ENCODE measurements around the gene PLPPR4.
"Not testable (repeated sequence)": the region's sequence is repeated elsewhere in the genome, so short reads cannot be mapped to it uniquely, and the experiment has no call there.

Gene PLPPR4, protein sequence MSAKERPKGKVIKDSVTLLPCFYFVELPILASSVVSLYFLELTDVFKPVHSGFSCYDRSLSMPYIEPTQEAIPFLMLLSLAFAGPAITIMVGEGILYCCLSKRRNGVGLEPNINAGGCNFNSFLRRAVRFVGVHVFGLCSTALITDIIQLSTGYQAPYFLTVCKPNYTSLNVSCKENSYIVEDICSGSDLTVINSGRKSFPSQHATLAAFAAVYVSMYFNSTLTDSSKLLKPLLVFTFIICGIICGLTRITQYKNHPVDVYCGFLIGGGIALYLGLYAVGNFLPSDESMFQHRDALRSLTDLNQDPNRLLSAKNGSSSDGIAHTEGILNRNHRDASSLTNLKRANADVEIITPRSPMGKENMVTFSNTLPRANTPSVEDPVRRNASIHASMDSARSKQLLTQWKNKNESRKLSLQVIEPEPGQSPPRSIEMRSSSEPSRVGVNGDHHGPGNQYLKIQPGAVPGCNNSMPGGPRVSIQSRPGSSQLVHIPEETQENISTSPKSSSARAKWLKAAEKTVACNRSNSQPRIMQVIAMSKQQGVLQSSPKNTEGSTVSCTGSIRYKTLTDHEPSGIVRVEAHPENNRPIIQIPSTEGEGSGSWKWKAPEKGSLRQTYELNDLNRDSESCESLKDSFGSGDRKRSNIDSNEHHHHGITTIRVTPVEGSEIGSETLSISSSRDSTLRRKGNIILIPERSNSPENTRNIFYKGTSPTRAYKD

GRCh38 chr1:99264201-99265021, at the start of gene PLPPR4:
TSS of gene PLPPR4 (plus strand) at chr1:99264492. CDS start at chr1:99264594, 102 bp downstream.
- no peak for DNase-seq

DNA sequence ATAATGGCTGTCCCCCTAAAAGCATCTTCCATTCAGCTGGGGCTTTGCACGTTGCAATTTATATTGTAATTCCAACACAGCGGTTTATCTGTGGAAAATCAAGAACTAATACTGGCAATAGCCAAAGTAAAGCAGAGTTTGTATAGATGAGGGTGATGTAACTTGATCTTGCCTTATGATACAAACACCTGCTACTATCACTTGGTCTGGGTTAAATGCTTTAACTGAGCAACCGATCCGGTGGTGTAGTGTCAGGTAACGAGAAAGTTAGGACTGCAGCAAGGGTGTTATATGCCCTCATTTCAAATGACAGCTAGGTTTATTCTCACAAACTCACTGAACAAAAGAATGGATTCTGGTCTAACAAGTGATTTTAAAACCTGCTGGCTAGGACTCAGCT, 47.3 kb upstream of the PLPPR4 start:
- no peak for DNase-seq

DNA sequence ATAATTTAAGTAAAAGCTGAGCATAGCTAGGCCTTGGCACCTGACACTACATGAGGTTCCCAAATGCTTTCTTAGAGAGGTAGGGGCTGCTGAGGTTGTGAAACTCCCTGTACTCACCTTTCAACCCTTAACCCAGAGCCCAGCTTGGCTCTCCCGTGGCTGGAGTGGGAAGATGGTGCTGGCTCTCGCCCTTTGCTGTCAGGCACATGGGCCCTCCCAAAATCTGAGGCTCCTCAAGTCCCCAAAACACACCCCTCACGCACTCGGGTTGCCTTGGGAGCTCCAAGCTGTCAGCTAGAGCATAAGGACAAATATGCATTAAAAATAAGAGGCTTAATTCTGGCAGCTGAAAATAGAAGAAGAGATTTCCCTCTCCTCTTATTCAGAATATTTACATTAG, 46.7 kb upstream of the PLPPR4 start:
- DNase-seq, result no peak

DNA sequence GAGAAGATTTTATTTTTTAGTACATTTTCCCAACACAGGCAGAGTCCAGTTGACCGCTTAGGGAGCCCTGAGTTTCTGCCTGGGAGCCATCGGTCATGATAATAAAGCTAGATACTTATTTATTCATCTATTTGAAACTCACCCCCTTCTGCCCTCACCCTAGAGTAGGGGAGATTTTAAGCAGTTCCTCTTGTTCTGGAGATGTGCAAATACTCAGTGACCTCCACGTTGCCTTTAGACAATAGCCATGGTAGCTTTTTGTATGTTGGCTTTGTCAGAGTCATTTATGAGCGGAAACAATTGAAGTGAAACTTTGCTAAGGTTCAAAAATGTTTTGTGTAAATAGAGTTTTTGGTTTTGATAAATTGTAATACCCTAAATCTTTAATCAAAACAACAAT, 45.7 kb upstream of the PLPPR4 start:
- no peak for DNase-seq

DNA sequence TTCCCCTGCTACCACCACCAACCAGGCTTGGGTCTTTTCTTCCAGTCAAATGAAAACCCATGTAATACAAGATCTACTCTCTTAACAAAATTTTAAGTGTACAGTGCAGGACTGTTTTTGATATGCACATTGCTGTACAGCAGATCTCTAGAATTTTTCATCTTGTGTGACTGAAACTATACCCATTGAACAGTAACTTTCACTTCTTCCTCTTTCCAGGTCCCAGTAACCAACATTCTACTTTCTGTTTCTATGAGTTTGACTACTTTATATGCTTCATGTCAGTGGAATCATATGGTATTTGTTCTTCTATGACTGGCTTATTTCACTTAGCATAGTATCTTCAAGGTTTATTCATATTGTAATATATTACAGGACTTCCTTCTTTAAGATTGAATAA, 45.3 kb upstream of the PLPPR4 start:
- no peak for DNase-seq

- DNase-seq, result no peak
Observed at GRCh38 chr1:99227056-99227897, 37.0 kb upstream of the PLPPR4 start.

DNA sequence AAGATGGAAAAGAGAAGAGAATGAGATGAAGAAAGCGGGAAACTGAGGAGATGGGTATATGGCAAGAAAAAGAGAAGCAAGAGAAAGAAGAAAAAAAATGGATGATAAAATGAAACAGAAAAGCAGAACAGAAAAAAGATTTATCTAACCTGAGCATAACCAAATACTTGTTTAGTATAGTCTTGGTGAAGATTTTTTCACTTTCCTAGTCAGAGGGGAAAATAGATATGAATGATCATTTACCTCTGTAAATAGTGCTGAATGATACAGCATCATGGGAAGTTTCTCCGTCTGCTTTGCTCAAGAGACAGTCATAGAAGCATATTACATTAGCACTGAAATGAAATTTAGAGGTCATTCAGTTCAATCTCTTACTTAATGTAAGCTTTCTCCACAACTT, 36.1 kb upstream of the PLPPR4 start:
- no peak for DNase-seq

DNA sequence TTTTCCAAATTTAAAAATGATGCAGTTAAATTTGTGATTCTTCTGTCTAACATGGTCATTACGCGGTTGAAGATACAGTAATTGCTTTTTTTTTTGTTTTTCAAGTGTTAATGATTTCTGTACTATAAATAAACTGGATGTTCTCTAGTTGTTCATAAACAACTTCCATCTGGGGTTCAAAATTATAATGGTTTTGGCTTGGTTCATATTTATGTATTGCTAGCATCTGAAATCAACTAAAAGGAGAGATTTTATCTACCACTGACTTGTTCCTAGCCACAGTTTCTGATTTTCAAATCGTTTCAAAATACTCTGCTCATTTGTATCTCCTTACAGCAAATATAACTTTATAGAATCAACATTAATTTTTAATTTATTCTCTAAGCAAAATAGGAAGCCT, 35.2 kb upstream of the PLPPR4 start:
- no peak for DNase-seq

GRCh38 chr1:99230695-99231094, 33.6 kb upstream of the PLPPR4 start:
- DNase-seq, result no peak

GRCh38 chr1:99232172-99232571, 32.1 kb upstream of the PLPPR4 start:
- no peak for DNase-seq

DNA sequence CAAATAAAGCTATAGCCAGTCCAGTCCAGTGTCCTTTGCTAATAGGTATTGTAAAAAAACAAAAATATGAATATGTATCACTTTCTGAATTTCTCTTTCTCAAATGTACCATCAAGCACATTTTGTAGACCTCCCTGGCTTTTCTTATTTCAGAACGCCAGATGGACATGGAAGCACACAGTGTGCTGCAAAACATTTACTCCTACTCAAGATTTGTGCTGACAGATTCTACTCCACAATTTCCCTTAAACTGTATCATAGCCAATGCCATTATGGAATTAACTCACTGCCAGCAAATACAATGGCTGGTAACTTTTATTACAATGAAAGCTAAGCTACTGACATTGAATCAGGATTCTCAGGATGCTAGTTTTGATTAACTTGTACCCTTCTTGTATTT, 30.8 kb upstream of the PLPPR4 start:
- no peak for DNase-seq

DNA sequence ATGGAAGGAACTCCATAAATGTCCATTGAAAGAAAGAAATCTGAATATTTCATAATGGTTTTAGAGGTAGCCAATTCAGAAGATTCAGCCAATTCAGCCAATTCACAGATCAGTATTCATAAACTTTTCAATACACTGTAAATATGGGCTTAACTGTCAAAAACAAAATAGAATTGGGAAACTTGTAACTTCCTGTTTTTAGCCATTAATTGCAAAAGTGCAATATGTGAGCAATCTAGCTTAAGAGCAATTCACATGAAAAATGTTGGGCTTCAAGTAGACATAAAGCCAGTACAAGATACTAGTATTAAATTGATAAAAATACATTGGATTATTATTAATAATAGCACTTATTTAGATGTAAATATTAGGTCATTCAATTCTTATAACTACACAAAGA, 27.5 kb upstream of the PLPPR4 start:
- no peak for DNase-seq

- no peak for DNase-seq
Observed at GRCh38 chr1:99239690-99240089, 24.6 kb upstream of the PLPPR4 start.

- DNase-seq, result no peak
Observed at GRCh38 chr1:99240621-99241020, 23.7 kb upstream of the PLPPR4 start.

DNA sequence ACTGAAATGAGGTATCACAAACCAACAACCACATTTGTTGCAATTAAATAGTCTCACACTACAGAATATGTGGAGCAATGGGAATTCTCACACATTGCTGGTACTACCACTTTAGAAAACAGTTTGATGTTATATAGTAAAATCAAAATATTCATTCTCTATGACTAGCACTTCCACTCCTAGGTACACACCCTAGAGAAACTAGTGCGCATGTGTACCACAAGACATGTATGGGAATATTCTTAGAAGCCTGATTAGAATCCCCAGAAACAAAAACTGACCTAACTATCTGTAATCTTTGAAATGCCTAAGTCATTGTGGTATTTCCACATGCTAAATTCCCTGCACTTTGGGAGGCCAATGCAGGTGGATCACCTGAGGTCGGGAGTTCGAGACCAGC, 18.1 kb upstream of the PLPPR4 start:
- no peak for DNase-seq

- no peak for DNase-seq
Observed at GRCh38 chr1:99247199-99247598, 17.1 kb upstream of the PLPPR4 start.

DNA sequence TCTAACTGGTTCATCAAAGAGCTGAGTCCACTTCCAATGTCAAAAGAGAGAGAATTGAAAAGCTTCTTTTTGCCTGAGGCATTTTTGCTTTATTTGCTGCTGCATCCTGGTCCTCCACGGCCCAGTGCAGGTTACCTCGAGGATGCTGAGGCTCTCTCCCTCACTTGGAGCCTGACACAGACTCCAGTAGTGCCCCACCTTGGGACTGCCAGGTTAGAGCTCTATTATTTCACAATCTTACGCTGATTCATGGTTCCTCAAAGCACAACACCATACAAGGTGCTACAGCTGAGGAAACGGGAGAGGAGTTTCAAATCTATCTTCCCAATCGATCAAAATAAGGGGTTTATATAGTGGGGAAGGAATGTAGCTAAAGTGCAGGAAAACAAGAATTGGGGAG, 13.6 kb upstream of the PLPPR4 start:
- DNase-seq, result no peak

- no peak for DNase-seq
Observed at GRCh38 chr1:99251308-99251707, 13.0 kb upstream of the PLPPR4 start.

DNA sequence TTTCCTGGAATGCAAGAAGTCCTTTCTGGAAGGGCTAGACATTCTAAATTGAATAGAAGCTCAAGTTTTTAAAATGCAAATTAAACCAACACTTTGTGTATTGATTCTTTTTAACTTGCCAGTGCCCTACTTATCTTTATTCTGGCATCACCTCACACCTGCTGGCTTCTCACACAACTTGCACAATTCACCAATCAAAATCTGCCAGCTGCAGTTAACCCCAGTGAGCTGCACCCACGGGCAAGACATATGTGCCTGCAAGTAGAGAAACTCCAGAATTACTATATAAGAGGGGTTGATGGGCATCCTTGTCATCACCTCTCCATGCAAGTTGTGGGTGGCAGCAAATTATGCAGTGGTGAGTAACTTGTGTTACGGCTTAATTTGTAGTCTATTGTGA, 11.7 kb upstream of the PLPPR4 start:
- no peak for DNase-seq

GRCh38 chr1:99260402-99260801, 3.9 kb upstream of the PLPPR4 start:
- not testable (repeated sequence) for DNase-seq

DNA sequence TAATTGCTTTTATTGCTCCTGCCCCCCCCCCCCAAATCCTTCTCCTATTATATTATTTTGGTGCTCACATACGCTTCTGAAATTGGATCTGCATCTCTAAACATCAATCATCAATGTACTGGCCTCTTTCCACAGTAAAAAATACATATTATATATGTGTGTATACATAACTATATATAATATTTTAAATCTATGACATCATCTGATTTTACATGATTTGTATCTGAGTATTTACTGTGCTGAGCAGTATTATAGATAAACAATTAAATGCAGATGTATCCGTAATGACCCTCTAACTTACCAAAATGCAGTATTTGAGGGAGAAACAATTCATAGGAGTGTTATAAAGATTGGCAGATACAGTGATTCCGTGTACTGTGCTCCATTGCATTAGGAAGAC, 832 bp downstream of the PLPPR4 start:
- DNase-seq, result no peak

DNA sequence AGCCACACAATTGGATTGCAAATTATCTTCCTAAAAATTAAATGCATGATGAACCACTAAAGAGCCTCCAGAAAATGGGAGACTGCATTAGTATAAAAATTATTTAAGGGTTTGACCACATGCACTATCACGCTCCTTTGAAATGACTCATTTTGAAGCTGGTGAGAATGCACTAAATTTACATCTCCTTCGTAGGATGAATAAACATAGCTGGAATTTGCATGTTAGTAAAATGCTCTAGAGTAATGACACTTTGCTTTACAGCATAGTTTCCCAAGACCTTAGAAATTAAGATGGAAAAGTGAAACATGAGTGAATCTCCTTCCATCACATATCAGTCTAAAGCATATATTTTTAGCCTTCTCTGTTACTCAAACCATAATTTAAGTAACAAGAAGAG, 2.4 kb downstream of the PLPPR4 start:
- no peak for DNase-seq

GRCh38 chr1:99268021-99268420, 3.7 kb downstream of the PLPPR4 start:
- DNase-seq, result no peak

All from KG1 (cell line).